BE2C (cell line): ENCODE measurements around the gene DFFB.
"Not testable (repeated sequence)": the region's sequence is repeated elsewhere in the genome, so short reads cannot be mapped to it uniquely, and the experiment has no call there.

Experiments
- DNase-seq: peaks from one replicate; pipeline ENCODE4 v3.0.0-alpha.2; 2020
- H3K27me3 ChIP-seq: fragments of 250-450 bp; sonication (Bioruptor Pico); 2 replicates; pipeline ENCODE4 v1.5.1; 2020; ENCODE audit warnings: mild to moderate bottlenecking
- H3K36me3 ChIP-seq: fragments of 250-450 bp; sonication (Bioruptor Pico); 2 replicates; pipeline ENCODE4 v1.5.1; 2020; ENCODE audit warnings: mild to moderate bottlenecking
- H3K4me1 ChIP-seq: fragments of 250-450 bp; sonication (Bioruptor Pico); 2 replicates; pipeline ENCODE4 v1.5.1; 2020
- H3K4me3 ChIP-seq: 2 replicates; pipeline ENCODE4 v1.5.1; 2011; ENCODE audit warnings: low read depth, low read length
- H3K9me3 ChIP-seq: fragments of 250-450 bp; sonication (Bioruptor Pico); 2 replicates; pipeline ENCODE4 v1.5.1; 2020
- CTCF ChIP-seq: IDR thresholded peaks from 2 replicates; pipeline ENCODE4 v1.5.1; 2012; ENCODE audit warnings: mild to moderate bottlenecking, low read depth, low read length

The DFFB gene

GRCh38 chr1:3914911-3915310, 57.6 kb downstream of the DFFB start:
- Histone ChIP-seq H3K4me1 (no peaks in the 10 kb centered on the region), H3K36me3 (no peaks in the 10 kb centered on the region), H3K27me3 (no peaks in the 10 kb centered on the region), H3K9me3 (no peaks in the 10 kb centered on the region), H3K4me3 (no peak overlapping the region)
- TF ChIP-seq CTCF = no peak
- no peak for DNase-seq

- H3K4me1 ChIP-seq = no peaks in the 10 kb centered on the region
- no peak for DNase-seq
- no peaks in the 10 kb centered on the region for H3K36me3 ChIP-seq
- H3K4me3 ChIP-seq = no peak overlapping the region
- no peaks in the 10 kb centered on the region for H3K27me3 ChIP-seq
- H3K9me3 ChIP-seq = no peaks in the 10 kb centered on the region
- no peak for TF ChIP-seq CTCF
These were observed 58.4 kb downstream of the DFFB start for GRCh38 chr1:3915551-3916121.

GRCh38 chr1:3917761-3918160, 60.5 kb downstream of the DFFB start:
- no peak for TF ChIP-seq CTCF
- no peak for DNase-seq
- H3K27me3 ChIP-seq = no peaks in the 10 kb centered on the region
- H3K9me3 ChIP-seq = no peaks in the 10 kb centered on the region
- no peaks in the 10 kb centered on the region for H3K36me3 ChIP-seq
- H3K4me3 ChIP-seq = no peak overlapping the region
- no peaks in the 10 kb centered on the region for H3K4me1 ChIP-seq

GRCh38 chr1:3918359-3918758, 61.1 kb downstream of the DFFB start:
- H3K27me3 ChIP-seq, H3K9me3 ChIP-seq, H3K4me3 ChIP-seq, H3K36me3 ChIP-seq, DNase-seq, H3K4me1 ChIP-seq: not testable (repeated sequence)

- Histone ChIP-seq H3K4me1 (no peaks in the 10 kb centered on the region), H3K36me3 (no peaks in the 10 kb centered on the region), H3K4me3 (no peak overlapping the region), H3K9me3 (no peaks in the 10 kb centered on the region), H3K27me3 (no peaks in the 10 kb centered on the region)
- no peak for TF ChIP-seq CTCF
- DNase-seq = no peak
These were observed 61.8 kb downstream of the DFFB start for GRCh38 chr1:3918966-3919611.

- no peaks in the 10 kb centered on the region for H3K9me3 ChIP-seq
- TF ChIP-seq CTCF = no peak
- H3K27me3 ChIP-seq = no peaks in the 10 kb centered on the region
- no peak for DNase-seq
- H3K4me3 ChIP-seq = no peak overlapping the region
- no peaks in the 10 kb centered on the region for H3K36me3 ChIP-seq
- no peaks in the 10 kb centered on the region for H3K4me1 ChIP-seq
These were observed 62.4 kb downstream of the DFFB start for GRCh38 chr1:3919706-3920105.
